Inferior parietal cortex (tissue), 1 donor: Measurements from ENCODE around the gene SPZ1.
"Not testable (repeated sequence)": the region's sequence is repeated elsewhere in the genome, so short reads cannot be mapped to it uniquely, and the experiment has no call there.

ENCODE experiments used
- DNase-seq: peaks from one replicate; pipeline ENCODE4 v3.0.0-alpha.2; 2016; ENCODE audit errors: extremely low spot score

Gene SPZ1, protein sequence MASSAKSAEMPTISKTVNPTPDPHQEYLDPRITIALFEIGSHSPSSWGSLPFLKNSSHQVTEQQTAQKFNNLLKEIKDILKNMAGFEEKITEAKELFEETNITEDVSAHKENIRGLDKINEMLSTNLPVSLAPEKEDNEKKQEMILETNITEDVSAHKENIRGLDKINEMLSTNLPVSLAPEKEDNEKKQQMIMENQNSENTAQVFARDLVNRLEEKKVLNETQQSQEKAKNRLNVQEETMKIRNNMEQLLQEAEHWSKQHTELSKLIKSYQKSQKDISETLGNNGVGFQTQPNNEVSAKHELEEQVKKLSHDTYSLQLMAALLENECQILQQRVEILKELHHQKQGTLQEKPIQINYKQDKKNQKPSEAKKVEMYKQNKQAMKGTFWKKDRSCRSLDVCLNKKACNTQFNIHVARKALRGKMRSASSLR

DNA sequence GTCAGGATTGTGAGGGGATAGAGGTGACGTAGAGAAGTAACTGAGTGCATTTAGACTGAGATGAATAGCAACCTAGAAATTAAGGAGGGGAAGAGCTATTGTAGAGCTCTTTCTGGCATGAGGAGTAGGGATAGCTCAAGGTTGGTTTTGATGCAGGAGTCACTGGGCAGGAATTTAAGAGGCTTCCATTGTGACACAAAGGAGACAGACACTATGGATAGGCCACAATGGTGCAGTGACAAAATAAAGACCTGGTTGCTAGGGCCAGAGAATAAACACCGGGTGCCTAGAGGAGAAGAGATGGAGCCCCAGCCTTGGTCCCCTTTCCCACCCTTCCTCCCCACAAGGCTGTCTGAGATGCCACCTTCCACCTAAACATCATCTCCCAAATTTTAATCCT, at the start of gene SPZ1:
SPZ1 (plus strand) TSS at position 301 of the 400 bp plus-strand sequence. CDS start 214 bp downstream, outside the sequence.
- DNase-seq: no peak

DNA sequence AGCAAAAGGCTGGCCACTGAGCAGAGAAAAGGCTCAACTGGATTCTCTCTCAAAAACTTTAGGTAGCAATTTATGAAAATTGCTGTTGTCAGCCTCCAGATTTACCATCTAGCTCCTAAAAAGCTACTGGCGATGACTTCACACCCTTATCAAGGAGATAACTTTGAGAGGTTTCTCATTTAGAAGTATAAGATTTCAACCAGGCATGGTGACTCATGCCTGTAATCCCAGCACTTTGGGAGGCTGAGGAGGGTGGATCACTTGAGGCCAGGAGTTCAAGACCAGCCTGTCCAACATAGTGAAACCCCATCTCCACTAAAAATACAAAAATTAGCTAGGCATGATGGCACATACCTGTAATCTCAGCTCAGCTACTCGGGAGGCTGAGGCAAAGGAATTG, 49.3 kb upstream of the SPZ1 start:
- not testable (repeated sequence) for DNase-seq

DNA sequence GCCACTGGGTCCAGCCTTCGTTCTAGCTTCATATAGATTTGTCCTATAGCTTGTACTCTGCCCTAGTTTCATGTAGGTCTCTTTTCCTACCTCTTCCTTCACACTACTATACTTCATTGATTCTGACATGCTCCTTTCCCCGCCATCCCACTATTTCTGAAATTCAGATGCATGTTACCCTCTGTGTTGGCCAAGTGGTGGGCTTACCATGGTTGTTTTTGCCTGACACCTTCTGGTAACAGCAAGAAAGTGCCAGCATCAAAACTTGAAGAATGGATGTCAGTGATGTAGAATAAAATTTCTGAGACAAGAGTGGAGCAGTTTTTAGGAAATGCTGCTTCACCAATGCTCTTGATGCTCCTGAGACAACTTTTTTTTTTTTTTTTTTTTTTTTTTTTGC, 44.5 kb upstream of the SPZ1 start:
- peak; percentile 57 for DNase-seq

DNA sequence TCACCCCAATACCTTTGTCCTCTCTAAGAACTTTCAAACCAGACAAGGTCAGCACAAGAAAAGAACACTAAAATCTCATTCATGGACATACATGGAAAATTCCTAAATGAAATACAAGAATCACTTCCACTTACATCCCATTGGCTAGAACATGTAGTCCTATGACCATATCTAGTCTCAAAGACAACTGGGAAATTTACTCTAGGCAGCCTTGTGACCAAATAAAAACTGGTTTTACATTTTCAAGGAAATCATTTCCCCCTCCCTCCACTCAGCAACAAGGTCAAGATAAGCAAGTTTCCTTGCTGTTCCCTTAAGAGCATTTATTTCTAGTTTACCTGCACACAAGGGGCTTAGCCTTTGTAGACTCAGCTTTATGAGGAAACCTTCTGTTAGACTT, 43.6 kb upstream of the SPZ1 start:
- no peak for DNase-seq

DNA sequence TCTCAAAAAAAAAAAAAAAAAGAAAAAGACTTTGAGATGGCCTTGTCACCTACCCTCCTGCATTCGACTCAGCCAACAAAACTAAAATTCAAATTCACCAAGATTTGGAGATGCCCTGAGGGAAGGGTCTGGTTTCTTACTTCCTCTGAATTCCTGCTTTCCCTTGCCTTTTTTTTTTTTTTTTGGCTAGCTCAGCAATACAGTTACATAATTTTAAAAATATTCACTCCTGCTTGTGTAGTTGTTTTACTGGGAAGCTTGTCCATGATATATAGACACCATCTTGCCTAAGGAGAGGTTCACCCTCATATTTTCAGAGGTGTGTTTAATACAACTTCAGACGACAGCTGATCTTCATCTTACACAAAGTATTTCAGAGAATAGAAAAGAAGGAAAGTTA, 42.6 kb upstream of the SPZ1 start:
- DNase-seq: no peak

DNA sequence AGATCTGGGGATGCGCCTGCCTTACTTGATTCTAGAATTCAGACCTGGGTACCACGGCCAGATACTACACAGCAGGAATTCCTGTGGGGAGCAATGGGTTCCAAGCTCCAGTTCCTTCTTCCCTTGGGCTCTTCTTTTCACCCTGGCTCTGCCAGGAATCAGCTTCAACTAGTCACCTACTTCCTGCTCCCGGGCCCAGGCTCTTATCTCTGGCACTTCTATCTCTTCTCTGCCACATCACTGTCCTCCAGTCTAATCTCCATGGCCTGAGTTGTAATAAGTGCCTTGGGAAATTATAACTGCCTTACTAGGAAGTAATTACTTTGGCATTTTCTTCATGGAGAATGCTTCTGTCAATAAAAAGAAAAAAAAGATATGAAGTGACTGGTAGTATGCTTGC, 37.7 kb upstream of the SPZ1 start:
- DNase-seq: no peak

DNA sequence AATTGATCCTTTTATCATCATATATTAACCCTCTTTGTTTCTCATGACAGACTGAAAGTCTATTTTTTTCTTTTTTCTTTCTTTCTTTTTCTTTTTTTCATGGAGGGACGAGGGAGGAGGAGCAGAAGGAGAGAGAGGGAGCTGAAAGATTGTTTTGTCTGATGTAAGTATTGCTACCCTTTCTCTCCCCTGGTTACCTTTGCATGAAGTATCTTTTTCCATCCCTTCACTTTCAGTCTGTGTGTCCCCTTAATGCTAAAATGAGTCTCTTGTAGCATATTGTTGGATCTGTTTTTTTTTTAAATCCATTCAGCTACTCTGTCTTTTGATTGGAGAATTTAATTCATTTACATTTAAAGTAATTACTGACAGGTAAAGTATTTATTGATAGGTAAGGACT, 36.4 kb upstream of the SPZ1 start:
- DNase-seq: no peak

DNA sequence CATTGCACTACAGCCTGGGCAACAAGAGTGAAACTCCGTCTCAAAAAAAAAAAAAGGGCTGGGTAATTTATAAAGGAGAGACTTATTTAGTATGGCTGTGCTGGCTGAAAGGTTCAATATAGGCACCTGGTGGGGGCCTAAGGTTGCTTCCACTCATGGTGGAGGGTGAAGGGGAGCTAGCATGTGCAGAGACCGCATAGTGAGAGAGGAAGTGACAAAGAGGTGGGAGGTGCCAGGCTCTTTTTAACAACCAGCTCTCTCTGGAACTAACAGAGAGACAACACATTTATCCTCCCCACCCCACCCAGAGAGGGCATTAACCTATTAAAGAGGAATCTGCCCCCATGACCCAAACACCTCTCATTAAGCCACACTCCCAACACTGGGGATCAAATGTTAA, 35.1 kb upstream of the SPZ1 start:
- no peak for DNase-seq

DNA sequence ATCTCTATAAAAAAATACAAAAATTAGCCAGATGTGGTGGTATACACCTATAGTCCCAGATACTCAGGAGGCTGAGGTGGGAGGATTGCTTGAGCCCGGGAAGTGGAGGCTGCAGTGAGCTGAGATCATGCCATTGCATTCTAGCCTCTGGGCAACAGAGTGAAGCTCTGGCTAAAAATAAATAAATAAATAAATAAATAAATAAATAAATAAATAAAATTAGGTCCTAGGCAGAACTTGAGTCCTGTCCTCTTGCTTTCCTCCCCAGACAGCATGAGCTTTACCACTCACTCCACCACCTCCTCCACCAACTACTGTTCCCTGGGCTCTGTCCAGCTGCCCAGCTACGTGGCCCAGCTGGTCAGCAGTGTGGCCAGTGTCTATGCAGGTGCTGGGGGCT, 31.6 kb upstream of the SPZ1 start:
- DNase-seq: no peak

DNA sequence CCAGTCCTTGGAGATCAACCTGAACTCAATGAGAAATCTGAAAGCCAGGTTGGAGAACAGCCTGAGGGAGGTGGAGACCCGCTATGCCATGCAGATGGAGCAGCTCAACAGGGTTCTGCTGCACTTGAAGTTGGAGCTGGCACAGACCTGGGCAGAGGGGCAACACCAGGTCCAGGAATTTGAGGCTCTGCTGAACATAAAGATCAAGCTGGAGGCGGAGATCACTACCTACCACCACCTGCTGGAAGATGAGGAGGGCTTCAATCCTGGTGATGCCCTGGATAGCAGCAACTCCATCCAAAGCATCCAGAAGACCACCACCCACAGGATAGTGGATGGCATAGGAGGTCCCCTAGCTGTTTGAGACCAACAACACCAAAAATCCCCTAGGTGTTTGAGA, 30.5 kb upstream of the SPZ1 start:
- DNase-seq: no peak

DNA sequence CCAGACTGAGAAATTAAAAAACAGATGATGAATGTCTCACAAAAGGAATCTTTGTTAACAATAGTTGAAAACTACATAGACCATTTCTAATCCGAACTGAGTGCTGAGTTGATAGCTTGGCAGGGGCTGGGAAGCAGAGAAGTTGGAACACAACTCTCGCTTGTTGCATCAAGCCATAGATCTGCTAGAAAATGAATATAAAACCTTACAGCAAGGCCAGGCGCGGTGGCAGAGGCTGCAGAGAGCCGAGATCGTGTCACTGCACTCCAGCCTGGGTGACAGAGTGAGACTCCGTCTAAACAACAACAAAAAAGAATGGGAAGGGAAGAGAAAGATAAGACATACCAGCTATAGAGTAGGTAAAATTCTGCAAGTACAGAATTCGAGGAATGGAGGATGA, 28.0 kb upstream of the SPZ1 start:
- DNase-seq: no peak

DNA sequence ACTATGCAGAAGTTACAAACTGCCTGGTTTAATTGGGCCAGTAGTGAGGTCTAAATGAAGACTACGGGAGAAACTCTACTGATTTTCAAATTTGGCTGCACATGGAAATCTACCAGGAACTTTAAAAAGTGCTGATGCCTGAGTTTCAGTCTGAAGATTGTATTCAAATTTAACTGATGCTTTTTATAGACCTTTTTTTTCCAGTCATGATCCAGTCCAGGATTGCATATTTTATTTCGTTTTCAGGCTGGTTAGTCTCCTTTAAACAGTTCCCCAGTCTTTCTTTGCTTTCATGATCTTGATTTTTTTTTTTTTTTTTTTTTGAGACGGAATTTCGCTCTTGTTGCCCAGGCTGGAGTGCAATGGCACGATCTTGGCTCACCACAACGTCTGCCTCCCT, 23.7 kb upstream of the SPZ1 start:
- DNase-seq: no peak

DNA sequence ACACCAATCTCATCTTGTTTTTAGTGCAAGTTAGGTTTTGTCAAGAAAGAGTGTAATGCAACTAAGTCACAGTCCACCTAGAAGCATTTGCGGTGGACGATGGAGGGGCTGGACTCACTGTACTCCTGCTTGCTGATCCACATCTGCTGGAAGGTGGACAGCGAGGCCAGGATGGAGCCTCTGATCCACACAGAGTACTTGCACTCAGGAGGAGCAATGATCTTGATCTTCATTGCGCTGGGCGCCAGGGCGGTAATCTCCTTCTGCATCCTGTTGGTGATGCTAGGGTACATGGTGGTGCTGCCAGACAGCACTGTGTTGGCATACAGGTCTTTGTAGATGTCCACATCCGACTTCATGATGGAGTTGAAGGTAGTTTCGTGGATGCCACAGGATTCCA, 20.2 kb upstream of the SPZ1 start:
- DNase-seq: no peak

DNA sequence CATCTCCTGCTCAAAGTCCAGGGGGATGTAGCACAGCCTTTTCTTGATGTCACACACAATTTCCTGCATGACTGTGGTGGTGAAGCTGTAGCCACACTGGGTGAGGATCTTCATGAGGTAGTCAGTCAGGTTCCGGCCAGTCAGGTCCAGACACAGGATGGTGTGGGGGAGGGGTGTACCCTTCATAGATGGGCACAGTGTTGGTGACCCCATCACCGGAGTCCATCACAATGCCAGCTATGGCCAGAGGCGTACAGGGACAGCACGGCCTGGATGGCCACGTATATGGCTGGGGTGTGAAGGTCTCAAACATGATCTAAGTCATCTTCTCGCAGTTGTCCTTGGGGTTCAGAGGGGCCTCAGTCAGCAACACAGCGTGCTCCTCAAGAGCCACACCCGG, 19.7 kb upstream of the SPZ1 start:
- no peak for DNase-seq

DNA sequence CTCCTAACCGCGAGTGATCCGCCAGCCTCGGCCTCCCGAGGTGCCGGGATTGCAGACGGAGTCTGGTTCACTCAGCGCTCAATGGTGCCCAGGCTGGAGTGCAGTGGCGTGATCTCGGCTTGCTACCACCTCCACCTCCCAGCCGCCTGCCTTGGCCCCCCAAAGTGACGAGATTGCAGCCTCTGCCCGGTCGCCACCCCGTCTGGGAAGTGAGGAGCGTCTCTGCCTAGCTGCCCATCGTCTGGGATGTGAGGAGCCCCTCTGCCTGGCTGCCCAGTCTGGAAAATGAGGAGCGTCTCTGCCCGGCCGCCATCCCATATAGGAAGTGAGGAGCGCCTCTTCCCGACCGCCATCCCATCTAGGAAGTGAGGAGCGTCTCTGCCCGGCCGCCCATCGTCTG, 19.0 kb upstream of the SPZ1 start:
- DNase-seq: not testable (repeated sequence)

DNA sequence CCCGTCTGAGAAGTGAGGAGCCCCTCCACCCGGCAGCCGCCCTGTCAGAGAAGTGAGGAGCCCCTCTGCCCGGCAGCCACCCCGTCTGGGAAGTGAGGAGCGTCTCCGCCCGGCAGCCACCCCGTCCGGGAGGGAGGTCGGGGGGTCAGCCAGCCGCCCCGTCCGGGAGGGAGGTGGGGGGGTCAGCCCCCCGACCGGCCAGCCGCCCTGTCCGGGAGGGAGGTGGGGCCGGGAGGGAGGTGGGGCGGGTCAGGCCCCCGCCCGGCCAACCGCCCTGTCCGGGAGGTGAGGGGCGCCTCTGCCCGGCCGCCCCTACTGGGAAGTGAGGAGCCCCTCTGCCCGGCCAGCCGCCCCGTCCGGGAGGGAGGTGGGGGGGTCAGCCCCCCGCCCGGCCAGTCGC, 18.5 kb upstream of the SPZ1 start:
- DNase-seq: not testable (repeated sequence)

DNA sequence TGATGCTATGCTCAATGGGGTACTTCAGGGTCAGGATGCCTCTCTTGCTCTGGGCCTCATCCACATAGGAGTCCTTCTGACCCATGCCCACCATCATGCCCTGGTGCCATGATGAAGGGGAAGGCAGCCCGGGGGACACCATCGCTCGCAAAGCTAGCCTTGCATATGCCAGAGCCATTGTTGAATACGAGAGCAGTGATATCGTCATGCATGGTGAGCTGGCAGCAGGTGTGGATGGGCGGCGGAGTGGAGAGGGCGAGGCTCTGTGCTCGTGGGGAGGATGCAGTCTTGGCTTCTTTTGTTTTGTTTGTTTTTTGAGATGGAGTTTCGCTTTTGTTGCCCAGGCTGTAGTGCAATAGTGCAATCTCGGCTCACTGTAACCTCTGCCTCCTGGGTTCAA, 17.2 kb upstream of the SPZ1 start:
- DNase-seq: no peak

DNA sequence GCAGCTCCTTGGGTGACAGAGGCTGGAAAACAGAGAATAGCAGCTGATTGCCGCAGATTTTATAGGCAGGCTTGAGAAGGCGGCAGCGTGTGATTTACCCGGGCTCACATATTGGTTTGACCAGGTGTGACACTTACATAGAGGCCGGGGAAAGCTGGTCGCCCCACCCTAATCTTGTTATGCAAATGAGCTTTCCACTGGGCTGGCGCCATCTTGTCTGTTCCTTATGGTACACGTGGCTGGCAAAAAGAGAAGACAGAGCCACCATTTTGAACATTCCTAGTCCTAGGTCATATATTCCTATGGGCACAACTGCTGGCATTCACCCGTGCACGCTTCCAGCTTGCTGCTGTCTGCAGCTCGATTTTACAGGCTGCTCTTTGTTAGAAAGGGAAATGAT, 11.3 kb upstream of the SPZ1 start:
- no peak for DNase-seq

DNA sequence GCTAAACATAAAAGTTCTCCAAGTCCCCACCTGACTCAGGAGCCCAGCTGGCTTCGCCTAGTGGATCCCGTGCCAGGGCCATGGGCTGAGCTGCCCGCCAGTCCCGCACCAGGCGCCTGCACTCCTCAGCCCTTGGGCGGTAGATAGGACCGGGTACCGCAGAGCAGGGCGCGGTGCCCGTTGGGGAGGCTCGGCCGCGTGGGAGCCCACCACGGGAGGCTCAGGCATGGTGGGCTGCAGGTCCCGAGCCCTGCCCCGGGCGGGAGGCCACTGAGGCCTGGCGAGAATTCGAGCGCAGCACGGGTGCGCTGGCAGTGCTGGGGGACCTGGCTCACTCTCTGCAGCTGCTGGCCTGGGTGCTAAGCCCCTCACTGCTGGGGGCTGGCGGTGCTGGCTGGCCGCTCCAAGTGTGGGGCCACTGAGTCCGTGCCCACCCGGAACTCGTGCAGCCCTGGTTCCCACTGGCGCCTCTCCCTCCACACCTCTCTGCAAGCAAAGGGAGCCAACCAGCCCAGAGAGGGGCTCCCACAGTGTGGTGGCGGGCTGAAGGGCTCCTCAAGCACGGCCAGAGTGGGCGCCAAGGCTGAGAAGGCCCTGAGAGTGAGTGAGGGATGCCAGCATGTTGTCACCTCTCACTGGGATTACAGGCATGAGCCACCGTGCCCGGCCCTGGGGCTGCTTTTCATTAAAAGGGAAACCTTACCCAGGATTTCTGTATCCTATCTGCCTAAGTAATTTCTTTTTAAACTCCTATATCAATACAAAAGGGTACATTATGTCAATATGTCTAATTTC, 9.7 kb upstream of the SPZ1 start:
- no peak for DNase-seq

DNA sequence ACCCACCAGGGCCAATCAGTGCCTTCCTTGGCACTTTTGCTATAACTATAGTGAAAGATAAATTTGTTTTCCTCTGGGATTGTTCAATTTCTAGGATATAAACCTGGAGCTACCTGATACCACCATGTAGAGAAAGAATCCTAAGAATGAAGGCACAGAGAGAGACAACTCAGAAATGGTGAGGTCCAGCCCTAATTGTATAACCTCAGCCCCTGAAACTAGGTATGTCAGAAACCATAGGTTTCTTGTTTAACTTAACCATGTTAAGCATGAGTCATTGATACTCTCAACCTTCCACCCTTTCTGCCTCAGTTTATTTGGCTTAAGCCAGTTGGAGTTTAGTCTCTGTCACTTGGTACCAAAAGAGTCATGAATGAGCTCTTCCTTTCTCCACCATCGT, 4.6 kb upstream of the SPZ1 start:
- no peak for DNase-seq

DNA sequence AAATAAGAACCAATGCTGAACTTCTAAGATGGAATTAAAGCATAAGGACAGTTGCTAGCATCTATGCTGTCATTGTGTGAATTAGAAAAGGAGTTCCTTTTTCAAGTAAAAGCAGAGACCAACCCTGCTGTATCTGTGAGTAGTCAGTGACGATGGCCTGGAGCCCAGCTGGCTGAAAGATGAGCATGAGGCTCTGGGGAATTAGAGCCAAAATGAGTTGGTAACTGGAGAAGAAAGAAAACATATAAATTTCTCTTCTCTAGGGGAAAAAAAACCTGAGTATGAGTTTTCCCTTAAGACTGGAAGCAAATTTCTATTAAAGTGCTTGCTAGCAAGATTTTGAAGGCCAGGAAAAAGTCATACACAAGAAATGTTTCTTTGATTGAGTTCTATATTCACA, 1.6 kb upstream of the SPZ1 start:
- peak; percentile 9 for DNase-seq

DNA sequence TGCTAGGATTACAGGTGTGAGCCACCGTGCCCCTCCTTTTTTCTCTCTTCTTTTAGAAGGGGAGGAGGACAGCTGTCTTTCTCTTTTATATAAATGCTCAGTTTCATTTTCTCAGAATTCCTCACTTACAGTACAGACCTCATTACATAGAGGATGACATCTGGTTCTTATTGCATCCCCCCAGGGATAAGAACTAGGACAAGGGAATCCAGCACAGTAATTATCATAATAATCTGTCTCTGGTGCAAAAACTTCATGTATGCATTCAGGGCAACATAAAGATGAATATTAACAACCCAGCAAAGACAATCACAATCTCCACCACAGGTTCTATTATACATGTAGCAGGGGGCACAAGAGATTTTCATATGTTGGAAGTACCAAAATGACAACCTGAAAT, 5.1 kb downstream of the SPZ1 start:
- DNase-seq: no peak

DNA sequence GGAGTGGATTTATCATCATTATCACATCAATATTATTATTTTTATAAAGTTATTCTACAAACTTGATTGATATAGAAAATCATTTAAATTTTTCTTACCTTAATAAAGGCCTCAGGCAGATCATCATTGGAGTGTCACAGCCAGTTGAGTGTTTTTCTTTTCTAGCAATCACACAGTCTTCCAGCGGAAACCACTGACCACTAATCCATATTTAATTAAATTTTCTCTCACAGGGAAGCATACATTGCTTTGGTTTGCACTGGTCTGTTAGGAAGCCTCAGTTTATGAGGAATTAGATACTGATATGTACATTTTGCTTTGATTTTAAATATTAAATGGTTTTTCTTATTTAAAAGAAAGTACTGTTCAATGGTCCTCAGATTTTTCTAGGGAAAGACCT, 6.7 kb downstream of the SPZ1 start:
- DNase-seq: no peak
